ENCODE measurements around the gene SPATS2. TPM values are rescaled to one million over a fixed set of nuclear protein-coding genes. Genes with fewer than 3 reads are reported as not detected.

SPATS2 gene
- total and polyA plus RNA-seq, 2 of the 4 experiments (the other 2 are of a cell fraction), result 50.6 to 63.3 TPM

GRCh38 chr12:49567302-49567610 is 200.0 kb downstream of the SPATS2 start (continued):
- no peak for TF ChIP-seq FOS (IDR thresholded peaks at IDR 0.05; ENCODE audit: low read depth, low read length)
- no peak for TF ChIP-seq SMC3 (IDR thresholded peaks at IDR 0.05; ENCODE audit: low read depth, low read length)
- no peak for TF ChIP-seq RFX5 (IDR thresholded peaks at IDR 0.05; ENCODE audit: low read depth, low read length)

GRCh38 chr12:49567611-49568441 is 200.6 kb downstream of the SPATS2 start, which contains the start of gene MCRS1:
TSS of gene MCRS1 (minus strand) at chr12:49568142. CDS start at chr12:49566731, 1,411 bp downstream.
- intact Hi-C loops (cut with micrococcal nuclease), result loop anchor here (1.0 kb wide), 1 partner anchor 202 kb away; no protein-coding TSS in a partner anchor

More at GRCh38 chr12:49567611-49568441, 200.6 kb downstream of the SPATS2 start, which contains the start of gene MCRS1:
- BruUV-seq (replicated peaks), result TSS peak; percentile 85
- Histone ChIP-seq H4K5ac (ENCODE audit: low read depth, low read length) (peak within 1 kb of the TSS; percentile 91), H3K18ac (ENCODE audit: low read depth, low read length) (peak within 1 kb of the TSS; percentile 78), H3K79me1 (ENCODE audit: low read depth in 1 of 2, low read length in 2 of 2) (peaks cover 49 to 74% of the 10 kb centered on the region in 2 experiments), H3K4me3 (ENCODE audit: insufficient read depth, low read depth, low read length) (peak within 1 kb of the TSS; percentile 76), H3K27me3 (ENCODE audit: control insufficient read depth, insufficient read depth, low read length) (no peaks in the 10 kb centered on the region), H3K4ac (ENCODE audit: low read depth, low read length) (peak within 1 kb of the TSS; percentile 97), H3K56ac (ENCODE audit: extremely low read depth, insufficient read depth, low read length) (peak within 1 kb of the TSS; percentile 99), H3K4me1 (ENCODE audit: control insufficient read depth, insufficient read depth, low read length) (peaks cover 2% of the 10 kb centered on the region; the same call in 1 of the 2 replicates), H2AK9ac (replicated peaks; ENCODE audit: low read depth, low read length, poor library complexity) (peak within 1 kb of the TSS; percentile 96), H2BK5ac (ENCODE audit: low read depth, low read length, poor library complexity, severe bottlenecking) (peak within 1 kb of the TSS; percentile 94), H3K27ac (ENCODE audit: insufficient read depth, low read length) (peak within 1 kb of the TSS; percentile 88), H4K20me1 (ENCODE audit: insufficient read depth, low read length) (peaks cover 5% of the 10 kb centered on the region; the same call in 1 of the 2 replicates), H4K91ac (ENCODE audit: insufficient read depth, low read depth, low read length) (peak within 1 kb of the TSS; percentile 99), H3K9me3 (ENCODE audit: control insufficient read depth, insufficient read depth, low read length) (no peaks in the 10 kb centered on the region), H3K4me2 (ENCODE audit: low read depth, low read length) (peak within 1 kb of the TSS; percentile 98), H2AK5ac (ENCODE audit: low read depth, low read length) (peak within 1 kb of the TSS; percentile 96), H3K14ac (replicated peaks; ENCODE audit: low read depth, low read length) (peak within 1 kb of the TSS; percentile 100), H3K36me3 (ENCODE audit: control insufficient read depth, insufficient read depth, low read length) (peaks cover 16% of the 10 kb centered on the region), H4K8ac (ENCODE audit: low read depth in 2 of 2, low read length in 2 of 2) (peak within 1 kb of the TSS; percentile 94 to 100), H2AFZ (replicated peaks; ENCODE audit: low read length, poor library complexity) (peak within 1 kb of the TSS; percentile 99), H2BK120ac (ENCODE audit: low read depth, low read length) (peak within 1 kb of the TSS; percentile 93), H3K9ac (ENCODE audit: low read depth, low read length) (peak within 1 kb of the TSS; percentile 89), H3K23ac (ENCODE audit: low read depth, low read length) (peak within 1 kb of the TSS; percentile 96), H2BK20ac (ENCODE audit: low read depth, low read length) (peak within 1 kb of the TSS; percentile 82; the same call in 1 of the 2 replicates), H2BK15ac (ENCODE audit: low read depth, low read length) (peak within 1 kb of the TSS; percentile 98; the same call in 2 of the 3 replicates), H3K9me1 (ENCODE audit: insufficient read depth, low read length) (0 out of 2 replicates have a peak, but pooled peaks cover 5% of the 10 kb centered on the region)
- peak; percentile 26; the same call in 1 of the 2 replicates for TF ChIP-seq USF2 (IDR thresholded peaks at IDR 0.05; ENCODE audit: low read depth, low read length)
- TF ChIP-seq SMC3 (IDR thresholded peaks at IDR 0.05; ENCODE audit: low read depth, low read length), result no peak
- TF ChIP-seq MXI1 (IDR thresholded peaks at IDR 0.05; ENCODE audit: borderline replicate concordance, low read depth, low read length), result peak; percentile 90; the same call in 1 of the 2 replicates
- no peak for TF ChIP-seq RFX5 (IDR thresholded peaks at IDR 0.05; ENCODE audit: low read depth, low read length)
- peak; percentile 77; the same call in 1 of the 2 replicates for TF ChIP-seq MAZ (IDR thresholded peaks at IDR 0.05; ENCODE audit: borderline replicate concordance, low read depth, low read length)
- TF ChIP-seq CEBPB (IDR thresholded peaks at IDR 0.05; ENCODE audit: low read depth, low read length), result no peak
- no peak for TF ChIP-seq BHLHE40 (IDR thresholded peaks at IDR 0.05; ENCODE audit: low read depth, low read length)
- TF ChIP-seq POLR2A (IDR thresholded peaks at IDR 0.05; ENCODE audit: low read depth, low read length), result peak; percentile 96
- DNase-seq (peak; percentile 89), ATAC-seq (ENCODE audit: low read depth) (peak; percentile 91)
- in situ Hi-C loops (cut with MboI; ENCODE audit: low sequenced_read_pairs), result no loop called here
- 4% methylated on average over 17 of the region's 54 CpGs; no CpG with 5 or more reads in 1 of the 2 experiments for WGBS, 2 experiments (ENCODE audit: extremely low coverage in 2 of 2, insufficient read length in 1 of 2)
- CTCF ChIA-PET, result interaction anchor here (0.7 to 1.0 kb wide), 2 partner anchors 17 to 209 kb away, joined by 3 read pairs; no protein-coding TSS in a partner anchor
- dilution Hi-C loops (cut with HindIII; ENCODE audit: low sequenced_read_pairs, unreplicated experiment), result no loop called here
- POLR2A ChIA-PET (ENCODE audit: unreplicated experiment), result interaction anchor here (0.6 to 0.7 kb wide), 2 partner anchors 9 to 111 kb away, joined by 3 to 9 read pairs; no protein-coding TSS in a partner anchor

Data from IMR-90 (cell line).